Mucosa of stomach (tissue), 1 donor: ENCODE results near the gene NOL6.
"Not testable (repeated sequence)": the region's sequence is repeated elsewhere in the genome, so short reads cannot be mapped to it uniquely, and the experiment has no call there.

Experiments
- H3K27me3 ChIP-seq: one replicate; pipeline ENCODE4 v1.7.0; 2013; ENCODE audit warnings: mild to moderate bottlenecking, low read length; ENCODE audit not compliant: control insufficient read depth, insufficient read depth
- H3K36me3 ChIP-seq: one replicate; pipeline ENCODE4 v1.7.0; 2013; ENCODE audit warnings: low read length; ENCODE audit not compliant: control insufficient read depth, insufficient read depth
- H3K4me1 ChIP-seq: one replicate; pipeline ENCODE4 v1.7.0; 2013; ENCODE audit warnings: mild to moderate bottlenecking, low read length; ENCODE audit not compliant: control insufficient read depth, insufficient read depth
- H3K4me3 ChIP-seq: one replicate; pipeline ENCODE4 v1.7.0; 2013; ENCODE audit warnings: low read length
- H3K9ac ChIP-seq: one replicate; pipeline ENCODE4 v1.7.0; 2013; ENCODE audit warnings: mild to moderate bottlenecking, low read length, moderate library complexity
- H3K9me3 ChIP-seq: one replicate; pipeline ENCODE4 v1.7.0; 2013; ENCODE audit warnings: mild to moderate bottlenecking, low read length, moderate library complexity; ENCODE audit not compliant: control insufficient read depth
- donor health status: Pancreatic carcinoma.

NOL6 gene, protein sequence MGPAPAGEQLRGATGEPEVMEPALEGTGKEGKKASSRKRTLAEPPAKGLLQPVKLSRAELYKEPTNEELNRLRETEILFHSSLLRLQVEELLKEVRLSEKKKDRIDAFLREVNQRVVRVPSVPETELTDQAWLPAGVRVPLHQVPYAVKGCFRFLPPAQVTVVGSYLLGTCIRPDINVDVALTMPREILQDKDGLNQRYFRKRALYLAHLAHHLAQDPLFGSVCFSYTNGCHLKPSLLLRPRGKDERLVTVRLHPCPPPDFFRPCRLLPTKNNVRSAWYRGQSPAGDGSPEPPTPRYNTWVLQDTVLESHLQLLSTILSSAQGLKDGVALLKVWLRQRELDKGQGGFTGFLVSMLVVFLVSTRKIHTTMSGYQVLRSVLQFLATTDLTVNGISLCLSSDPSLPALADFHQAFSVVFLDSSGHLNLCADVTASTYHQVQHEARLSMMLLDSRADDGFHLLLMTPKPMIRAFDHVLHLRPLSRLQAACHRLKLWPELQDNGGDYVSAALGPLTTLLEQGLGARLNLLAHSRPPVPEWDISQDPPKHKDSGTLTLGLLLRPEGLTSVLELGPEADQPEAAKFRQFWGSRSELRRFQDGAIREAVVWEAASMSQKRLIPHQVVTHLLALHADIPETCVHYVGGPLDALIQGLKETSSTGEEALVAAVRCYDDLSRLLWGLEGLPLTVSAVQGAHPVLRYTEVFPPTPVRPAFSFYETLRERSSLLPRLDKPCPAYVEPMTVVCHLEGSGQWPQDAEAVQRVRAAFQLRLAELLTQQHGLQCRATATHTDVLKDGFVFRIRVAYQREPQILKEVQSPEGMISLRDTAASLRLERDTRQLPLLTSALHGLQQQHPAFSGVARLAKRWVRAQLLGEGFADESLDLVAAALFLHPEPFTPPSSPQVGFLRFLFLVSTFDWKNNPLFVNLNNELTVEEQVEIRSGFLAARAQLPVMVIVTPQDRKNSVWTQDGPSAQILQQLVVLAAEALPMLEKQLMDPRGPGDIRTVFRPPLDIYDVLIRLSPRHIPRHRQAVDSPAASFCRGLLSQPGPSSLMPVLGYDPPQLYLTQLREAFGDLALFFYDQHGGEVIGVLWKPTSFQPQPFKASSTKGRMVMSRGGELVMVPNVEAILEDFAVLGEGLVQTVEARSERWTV

DNA sequence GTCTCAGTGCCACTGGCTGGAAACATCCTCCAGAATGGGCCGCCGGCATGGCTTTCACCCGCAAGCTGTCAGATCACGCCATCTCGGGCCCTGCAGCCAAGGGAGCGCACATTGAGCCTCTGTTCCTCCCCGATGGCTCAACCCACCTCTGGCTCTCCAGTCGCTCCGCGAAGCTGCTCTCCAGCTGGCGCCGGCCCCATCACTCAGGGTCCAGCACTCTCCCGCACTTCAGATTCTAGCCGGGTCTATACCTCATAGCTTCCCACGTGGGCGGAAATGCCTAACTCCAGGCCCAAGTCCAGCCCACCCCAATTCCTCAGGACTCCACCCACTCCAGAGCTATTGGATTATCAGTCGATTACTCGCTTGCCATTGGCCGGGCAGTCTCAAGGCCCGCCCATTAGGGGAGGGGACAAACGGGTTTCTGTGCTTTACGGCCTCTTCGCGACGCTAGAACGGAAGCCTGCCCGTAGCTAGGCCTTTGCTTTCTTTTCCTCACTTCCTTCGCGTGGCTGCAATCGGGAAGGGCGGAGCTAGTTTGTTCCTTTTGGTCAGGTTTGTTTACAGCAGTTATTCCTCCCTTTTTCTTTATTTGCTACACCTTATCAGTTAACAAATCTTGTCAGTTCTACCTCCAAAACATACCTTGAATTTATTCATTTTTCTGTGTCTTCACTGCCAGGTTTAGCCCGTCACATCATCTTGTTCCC is at the start of gene NOL6:
Gene NOL6 (minus strand): TSS at position 282 of the 710 bp plus-strand sequence. CDS start 82 bp downstream, at position 200.
- Histone ChIP-seq H3K4me3 (peak within 1 kb of the TSS; percentile 85), H3K27me3 (no peaks in the 10 kb centered on the region), H3K9ac (peak within 1 kb of the TSS; percentile 72), H3K36me3 (peaks cover 8% of the 10 kb centered on the region), H3K9me3 (no peaks in the 10 kb centered on the region), H3K4me1 (peaks cover 24% of the 10 kb centered on the region)

- not testable (repeated sequence) for H3K9me3 ChIP-seq, H3K36me3 ChIP-seq, H3K4me3 ChIP-seq, H3K4me1 ChIP-seq, H3K9ac ChIP-seq
- H3K27me3 ChIP-seq, result peaks cover 21% of the 10 kb centered on the region
Measured at GRCh38 chr9:33521861-33522260, 48.1 kb upstream of the NOL6 start.

DNA sequence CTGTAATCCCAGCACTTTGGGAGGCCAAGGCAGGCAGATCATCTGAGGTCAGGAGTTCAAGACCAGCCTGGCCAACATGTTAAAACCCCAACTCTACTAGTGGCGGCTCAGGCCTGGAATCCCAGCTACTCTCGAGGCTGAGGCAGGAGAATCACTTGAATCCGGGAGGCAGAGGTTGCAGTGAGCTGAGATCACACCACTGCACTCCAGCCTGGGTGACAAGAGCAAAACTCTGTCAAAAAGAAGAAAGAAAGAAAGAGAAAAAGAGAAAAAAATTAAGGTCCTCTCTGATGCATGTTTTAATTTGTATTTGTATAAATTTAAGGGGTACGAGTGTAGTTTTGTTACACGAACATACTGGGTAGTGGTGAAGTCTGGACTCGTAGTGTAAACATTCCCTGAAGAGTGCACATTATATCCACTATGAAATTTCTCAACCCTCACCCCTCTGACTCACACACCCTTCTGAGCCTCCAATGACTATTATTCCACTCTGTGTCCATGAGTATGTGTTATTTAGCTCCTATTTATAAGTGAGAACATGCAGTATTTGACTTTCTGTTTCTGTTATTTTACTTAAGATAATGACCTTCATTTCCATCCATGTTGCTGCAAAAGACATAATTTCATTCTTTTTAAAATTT is 44.3 kb upstream of the NOL6 start:
- not testable (repeated sequence) for H3K9ac ChIP-seq, H3K27me3 ChIP-seq, H3K4me1 ChIP-seq, H3K9me3 ChIP-seq, H3K4me3 ChIP-seq, H3K36me3 ChIP-seq

GRCh38 chr9:33517373-33517772 is 43.6 kb upstream of the NOL6 start:
- H3K4me3 ChIP-seq, result no peak overlapping the region
- no peaks in the 10 kb centered on the region for H3K9me3 ChIP-seq
- H3K9ac ChIP-seq, result no peak overlapping the region
- H3K27me3 ChIP-seq, result no peaks in the 10 kb centered on the region
- no peaks in the 10 kb centered on the region for H3K36me3 ChIP-seq
- H3K4me1 ChIP-seq, result no peaks in the 10 kb centered on the region

GRCh38 chr9:33516397-33516796 is 42.7 kb upstream of the NOL6 start:
- not testable (repeated sequence) for H3K9ac ChIP-seq, H3K36me3 ChIP-seq, H3K4me1 ChIP-seq, H3K27me3 ChIP-seq, H3K4me3 ChIP-seq, H3K9me3 ChIP-seq

- H3K4me1 ChIP-seq, H3K9ac ChIP-seq, H3K27me3 ChIP-seq, H3K36me3 ChIP-seq, H3K4me3 ChIP-seq, H3K9me3 ChIP-seq: not testable (repeated sequence)
Measured at GRCh38 chr9:33515342-33515995, 41.7 kb upstream of the NOL6 start.

DNA sequence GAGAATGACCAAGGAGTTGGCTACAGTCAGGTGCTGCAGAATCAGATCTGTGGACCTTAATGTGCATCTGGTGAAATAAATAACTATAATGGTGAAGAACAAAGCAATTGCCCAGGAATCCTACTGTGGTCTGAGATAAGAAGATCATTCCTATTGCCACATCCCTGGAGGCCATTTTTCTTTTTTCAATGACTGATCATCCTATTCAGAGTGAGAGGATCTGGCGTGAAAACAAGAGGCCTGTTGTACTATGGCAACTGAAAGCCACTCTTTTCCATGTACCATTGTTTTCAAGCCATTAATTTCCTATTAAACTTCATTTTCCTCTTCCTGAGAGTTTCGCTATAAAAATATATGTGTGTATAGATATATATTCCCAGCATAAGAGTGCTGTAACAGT is 38.8 kb upstream of the NOL6 start:
- H3K27me3 ChIP-seq, H3K9me3 ChIP-seq, H3K9ac ChIP-seq: not testable (repeated sequence)

GRCh38 chr9:33511184-33511517 is 37.4 kb upstream of the NOL6 start:
- not testable (repeated sequence) for H3K9me3 ChIP-seq, H3K27me3 ChIP-seq, H3K36me3 ChIP-seq, H3K4me1 ChIP-seq
- Histone ChIP-seq H3K9ac (peak overlapping the region; percentile 85), H3K4me3 (peak overlapping the region; percentile 23)

More for the DNA sequence above, 38.8 kb upstream of the NOL6 start:
- H3K4me3 ChIP-seq, H3K4me1 ChIP-seq, H3K36me3 ChIP-seq: not testable (repeated sequence)

GRCh38 chr9:33510262-33511183 is 36.8 kb upstream of the NOL6 start:
- Histone ChIP-seq H3K4me3 (peak overlapping the region; percentile 23), H3K27me3 (no peaks in the 10 kb centered on the region), H3K36me3 (no peaks in the 10 kb centered on the region), H3K9me3 (no peaks in the 10 kb centered on the region), H3K4me1 (no peaks in the 10 kb centered on the region), H3K9ac (peak overlapping the region; percentile 85)

- Histone ChIP-seq H3K4me3 (no peak overlapping the region), H3K4me1 (no peaks in the 10 kb centered on the region), H3K27me3 (no peaks in the 10 kb centered on the region), H3K9me3 (no peaks in the 10 kb centered on the region), H3K36me3 (no peaks in the 10 kb centered on the region), H3K9ac (no peak overlapping the region)
Measured at GRCh38 chr9:33506626-33507370, 33.1 kb upstream of the NOL6 start.
